Endothelial cell of umbilical vein (primary cell): Measurements from ENCODE around the gene RGS7. TPM values are rescaled to one million over a fixed set of nuclear protein-coding genes. Genes with fewer than 3 reads are reported as not detected.

Source experiments
- BruUV-seq: library from RNA; stranded (reverse); fragments of 400-500 nt; replicated peaks from 2 replicates; lab custom pipeline; 2021; lab: Mats Ljungman, UMichigan
- CTCF ChIA-PET: fragments of 300-600, 350-600 bp; sonication (Branson Sonifier 250); formaldehyde crosslinking; loops from one replicate; lab custom pipeline; 2021; ENCODE audit warnings: antibody characterized with exemption, inconsistent platforms; lab: Charles Lee
- POLR2A ChIA-PET: fragments of 300-600, 350-600 bp; sonication (Branson Sonifier 250); formaldehyde crosslinking; loops from one replicate; lab custom pipeline; 2021; ENCODE audit warnings: antibody characterized with exemption, inconsistent platforms; lab: Charles Lee
- DNase-seq: peaks from one replicate; pipeline ENCODE4 v3.0.0-alpha.2; 2011; ENCODE audit warnings: low read depth, low spot score
- FAIRE-seq: peaks from 2 replicates; lab custom pipeline; 2011; peaks lifted over from hg19 to GRCh38; lab: Jason Lieb, UNC
- H2AFZ ChIP-seq: 2 replicates; pipeline ENCODE4 v1.6.0; 2012; ENCODE audit warnings: low read depth, low read length, control low read depth, inconsistent platforms
- H3K27ac ChIP-seq: 2 replicates; pipeline ENCODE4 v1.5.1; 2011; ENCODE audit warnings: low read depth, mild to moderate bottlenecking, control low read depth, low read length, moderate library complexity; ENCODE audit not compliant: insufficient read depth
- H3K27me3 ChIP-seq, 2 experiments: 2 replicates each; pipeline versions ENCODE4 v1.6.0 to v1.6.1; 2011; ENCODE audit warnings: low read length in 2 of 2, mixed read lengths in 1 of 2; ENCODE audit not compliant: control insufficient read depth in 2 of 2, insufficient read depth in 2 of 2
- H3K36me3 ChIP-seq, 2 experiments: 2 replicates in 1 of 2; 3 replicates in 1 of 2; pipeline ENCODE4 v1.5.1; 2011; ENCODE audit warnings: low read length in 2 of 2, mild to moderate bottlenecking in 1 of 2, moderate library complexity in 1 of 2; ENCODE audit not compliant: control insufficient read depth in 2 of 2, insufficient read depth in 2 of 2; ENCODE audit errors: extremely low read depth in 1 of 2
- H3K4me1 ChIP-seq: 3 replicates; pipeline ENCODE4 v1.5.1; 2011; ENCODE audit warnings: mild to moderate bottlenecking, low read length; ENCODE audit not compliant: control insufficient read depth, insufficient read depth; ENCODE audit errors: extremely low read depth
- H3K4me2 ChIP-seq: 2 replicates; pipeline ENCODE4 v1.6.1; 2011; ENCODE audit warnings: low read length, control low read depth, mixed read lengths; ENCODE audit not compliant: insufficient read depth
- H3K4me3 ChIP-seq, 3 experiments: fragments of 200-600 bp in 1 of 3; sonication (generic), shearing (Covaris generic) in 1 of 3; replicated peaks in 1 of 3; 2 replicates each; pipeline ENCODE4 v1.5.1; 2011 to 2016; ENCODE audit warnings: control low read depth in 3 of 3, low read length in 3 of 3, mild to moderate bottlenecking in 2 of 3, inconsistent platforms in 1 of 3, low read depth in 1 of 3, moderate library complexity in 1 of 3; ENCODE audit not compliant: insufficient read depth in 1 of 3
- H3K79me2 ChIP-seq: 2 replicates; pipeline ENCODE4 v1.6.0; 2012; ENCODE audit warnings: low read length, inconsistent platforms; ENCODE audit not compliant: control insufficient read depth, insufficient read depth
- H3K9ac ChIP-seq: replicated peaks from 2 replicates; pipeline ENCODE3; 2011; ENCODE audit warnings: low read length, control low read depth; ENCODE audit not compliant: insufficient read depth; ENCODE audit errors: extremely low read depth
- H3K9me1 ChIP-seq: replicated peaks from 3 replicates; pipeline ENCODE4 v1.6.0; 2011; ENCODE audit warnings: mild to moderate bottlenecking, low read length; ENCODE audit not compliant: control insufficient read depth, insufficient read depth; ENCODE audit errors: extremely low read depth
- H3K9me3 ChIP-seq: replicated peaks from 2 replicates; pipeline ENCODE4 v1.5.1; 2012; ENCODE audit warnings: low read length, inconsistent platforms; ENCODE audit not compliant: control insufficient read depth, insufficient read depth
- H4K20me1 ChIP-seq: replicated peaks from 2 replicates; pipeline ENCODE3; 2011; ENCODE audit warnings: mild to moderate bottlenecking, low read length; ENCODE audit not compliant: control insufficient read depth, insufficient read depth; ENCODE audit errors: extremely low read depth
- EZH2 ChIP-seq: IDR thresholded peaks from 2 replicates; pipeline ENCODE4 v1.6.1; 2012; ENCODE audit warnings: borderline replicate concordance, low read depth, mild to moderate bottlenecking, moderate library complexity, low read length, inconsistent platforms; ENCODE audit not compliant: severe bottlenecking
- GATA2 ChIP-seq: IDR thresholded peaks from 2 replicates; pipeline ENCODE4 v1.7.0; 2011; ENCODE audit warnings: low read depth, mild to moderate bottlenecking, moderate library complexity, mixed read lengths, low read length; ENCODE audit not compliant: insufficient read length, insufficient read depth
- JUN ChIP-seq: IDR thresholded peaks from 2 replicates; pipeline ENCODE4 v1.6.1; 2011; ENCODE audit warnings: borderline replicate concordance, low read depth; ENCODE audit not compliant: insufficient read length, insufficient read depth
- MYC ChIP-seq: IDR thresholded peaks from one replicate; pipeline ENCODE4 v1.6.1; 2011; ENCODE audit warnings: mild to moderate bottlenecking, low read depth, low read length
- POLR2A ChIP-seq: IDR thresholded peaks from 2 replicates; pipeline ENCODE4 v1.6.1; 2012; ENCODE audit warnings: low read depth, mild to moderate bottlenecking, control low read depth, low read length
- POLR2AphosphoS5 ChIP-seq: IDR thresholded peaks from 2 replicates; pipeline ENCODE4 v1.6.1; 2012; ENCODE audit warnings: low read depth, mild to moderate bottlenecking, control low read depth, low read length, moderate library complexity; ENCODE audit not compliant: insufficient read depth
- dilution Hi-C: fragments of 300-500 bp; cut with MboI; formaldehyde crosslinking; loops from one replicate; pipeline ENCODE4 v1.15.0; 2019; ENCODE audit warnings: low sequenced_read_pairs; ENCODE audit not compliant: extremely low pct_ligation_motif_present
- intact Hi-C: fragments of 100-400 bp; cut with micrococcal nuclease; formaldehyde crosslinking; loops from one replicate; pipeline ENCODE4 v1.10.0; 2022
- polyA plus RNA-seq, 4 experiments: library from polyadenylated mRNA; depleted of rRNA in 3 of 4; stranded (reverse) in 3 of 4; unstranded in 1 of 4; fragments of >200 nt; gene quantifications; 2 replicates each; pipeline versions ENCODE4 v1.2.1 to v1.2.3, GENCODE V29; 2011 to 2012; ENCODE audit warnings: missing spikeins in 1 of 4
- total RNA-seq: library from RNA; stranded (reverse); gene quantifications from 2 replicates; pipeline ENCODE4 v1.2.3, GENCODE V29; 2021
- TF ChIP-seq, protein P1 (sequence below), 2 donors: IDR thresholded peaks; 1 replicate in 1 of 2; 2 replicates in 1 of 2; pipeline ENCODE4 v1.5.1; 2011; ENCODE audit warnings: low read length in 2 of 2, mild to moderate bottlenecking in 2 of 2, moderate library complexity in 2 of 2, control low read depth in 1 of 2, inconsistent platforms in 1 of 2, low read depth in 1 of 2; ENCODE audit not compliant: insufficient read depth in 1 of 2; ENCODE audit errors: extremely low read depth in 1 of 2
- TF ChIP-seq, protein P2 (sequence below): IDR thresholded peaks from 2 replicates; pipeline ENCODE4 v1.6.1; 2011; ENCODE audit not compliant: insufficient read depth, insufficient read length

RGS7 gene
- total and polyA plus RNA-seq, 2 donors (not counting 3 experiments of a cell fraction or from before 2014, with no cell fraction given) = 0.43 to 0.44 TPM

DNA sequence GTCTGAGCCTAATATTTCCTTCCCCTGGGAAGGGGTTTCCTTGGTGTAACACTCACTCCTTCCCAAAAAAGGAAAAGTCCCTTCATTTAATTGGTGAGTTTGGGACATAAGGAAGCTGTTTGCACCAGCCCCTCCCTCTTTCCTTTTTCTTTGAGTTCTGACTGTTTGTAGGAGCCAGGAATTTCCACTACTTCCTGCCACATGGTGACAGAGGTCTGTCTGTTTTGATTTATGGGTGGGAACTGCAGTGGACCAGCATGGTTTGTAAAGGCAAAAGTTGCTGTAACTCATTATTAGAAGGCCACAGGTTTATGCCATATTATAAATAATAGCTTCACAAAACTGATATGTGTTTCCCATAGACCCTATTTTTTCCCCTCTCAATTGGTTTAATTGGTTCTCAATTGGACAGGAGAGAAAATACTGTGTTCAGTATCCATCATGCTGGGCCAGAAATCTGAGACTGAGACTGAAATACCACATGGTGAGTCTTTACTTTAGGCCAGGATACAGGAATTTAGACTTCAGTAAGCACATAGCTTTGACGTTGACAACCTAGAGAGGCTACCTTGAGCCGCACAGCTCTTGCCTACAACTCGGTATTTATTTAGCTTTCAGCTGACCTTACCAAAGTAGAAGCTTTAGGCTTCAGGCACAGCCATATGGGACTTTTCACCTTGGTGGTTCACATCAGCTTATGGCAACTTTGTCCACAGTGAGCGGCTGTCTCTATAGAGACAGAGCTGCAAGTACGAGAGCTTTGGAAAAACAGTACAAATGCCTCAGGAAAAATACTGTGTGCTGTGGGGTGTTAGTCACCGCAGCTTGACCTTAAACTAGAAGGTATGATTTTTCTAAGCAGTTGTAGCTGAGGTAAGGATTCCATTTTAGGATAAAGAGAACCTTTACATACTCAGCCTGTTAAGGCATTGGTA, 40.0 kb upstream of the RGS7 start:
- H3K4me3 ChIP-seq = no peak overlapping the region
- no peaks in the 10 kb centered on the region for H3K79me2 ChIP-seq
- TF ChIP-seq GATA2 (no peak), EZH2 (no peak), JUN (no peak)
- peaks cover 3% of the 10 kb centered on the region for H3K4me1 ChIP-seq
- H3K4me2 ChIP-seq = no peak overlapping the region
- no peaks in the 10 kb centered on the region for H3K9me1 ChIP-seq
- DNase-seq (no peak), FAIRE-seq (no peak)
- no peaks in the 10 kb centered on the region for H4K20me1 ChIP-seq
- no TSS peak for BruUV-seq
- dilution Hi-C loops (no loop called here), intact Hi-C loops (no loop called here)
- no peak overlapping the region for H3K27ac ChIP-seq
- H2AFZ ChIP-seq = no peak overlapping the region
- no peaks in the 10 kb centered on the region for H3K36me3 ChIP-seq
- POLR2A ChIA-PET = no interaction called here
- CTCF ChIA-PET = interaction anchor here (1.0 kb wide), 1 partner anchor 451 kb away, joined by 3 read pairs; no protein-coding TSS in a partner anchor
- H3K9me3 ChIP-seq = no peaks in the 10 kb centered on the region
- H3K27me3 ChIP-seq = no peaks in the 10 kb centered on the region
- no peak overlapping the region for H3K9ac ChIP-seq

DNA sequence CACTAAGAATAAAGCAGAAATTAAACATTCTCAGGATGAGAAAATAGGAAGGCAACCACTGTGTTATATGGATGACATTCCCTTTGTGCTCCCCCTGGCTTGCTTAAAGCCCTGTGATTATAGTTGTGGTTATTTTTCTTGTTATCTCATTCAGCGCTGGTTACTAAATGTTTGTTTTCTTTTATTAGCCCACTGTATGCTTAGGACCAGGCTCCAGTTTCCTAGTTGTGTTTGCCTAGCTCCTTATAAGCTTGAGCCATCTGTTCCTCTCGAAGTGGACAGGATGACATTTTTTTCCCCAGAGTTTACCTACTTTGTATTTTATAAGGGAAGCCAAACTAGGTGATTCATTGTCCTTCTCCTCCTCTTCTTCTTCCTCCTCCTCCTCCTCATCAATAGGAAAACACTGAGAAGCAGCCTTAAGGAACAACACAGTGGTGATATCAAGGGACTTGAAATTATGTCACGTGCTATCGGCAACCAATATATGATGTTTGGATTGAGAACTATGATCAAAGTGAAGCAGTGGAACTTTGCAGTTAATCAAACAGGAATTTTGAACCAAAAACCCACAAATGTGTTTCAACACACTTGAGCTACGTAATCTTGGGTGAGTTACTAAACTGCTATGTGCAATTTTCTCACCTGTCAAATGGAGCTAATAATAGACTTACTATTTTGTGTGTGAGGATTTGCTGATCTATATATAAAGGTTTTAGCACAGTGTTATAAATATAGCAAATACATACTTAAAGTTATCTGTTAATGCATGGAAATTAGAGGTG, 35.1 kb upstream of the RGS7 start:
- intact Hi-C loops = no loop called here

More for the DNA sequence above, 35.1 kb upstream of the RGS7 start:
- Histone ChIP-seq H4K20me1 (no peaks in the 10 kb centered on the region), H3K4me3 (no peak overlapping the region), H3K79me2 (no peaks in the 10 kb centered on the region), H3K27me3 (no peaks in the 10 kb centered on the region), H3K4me2 (no peak overlapping the region), H3K36me3 (no peaks in the 10 kb centered on the region), H3K4me1 (peaks cover 3% of the 10 kb centered on the region), H3K9me3 (no peaks in the 10 kb centered on the region), H3K9me1 (no peaks in the 10 kb centered on the region), H3K27ac (no peak overlapping the region), H3K9ac (no peak overlapping the region), H2AFZ (no peak overlapping the region)
- DNase-seq (no peak), FAIRE-seq (no peak)
- TF ChIP-seq POLR2AphosphoS5 = no peak
- TF ChIP-seq GATA2 = no peak
- TF ChIP-seq, protein P1, sequence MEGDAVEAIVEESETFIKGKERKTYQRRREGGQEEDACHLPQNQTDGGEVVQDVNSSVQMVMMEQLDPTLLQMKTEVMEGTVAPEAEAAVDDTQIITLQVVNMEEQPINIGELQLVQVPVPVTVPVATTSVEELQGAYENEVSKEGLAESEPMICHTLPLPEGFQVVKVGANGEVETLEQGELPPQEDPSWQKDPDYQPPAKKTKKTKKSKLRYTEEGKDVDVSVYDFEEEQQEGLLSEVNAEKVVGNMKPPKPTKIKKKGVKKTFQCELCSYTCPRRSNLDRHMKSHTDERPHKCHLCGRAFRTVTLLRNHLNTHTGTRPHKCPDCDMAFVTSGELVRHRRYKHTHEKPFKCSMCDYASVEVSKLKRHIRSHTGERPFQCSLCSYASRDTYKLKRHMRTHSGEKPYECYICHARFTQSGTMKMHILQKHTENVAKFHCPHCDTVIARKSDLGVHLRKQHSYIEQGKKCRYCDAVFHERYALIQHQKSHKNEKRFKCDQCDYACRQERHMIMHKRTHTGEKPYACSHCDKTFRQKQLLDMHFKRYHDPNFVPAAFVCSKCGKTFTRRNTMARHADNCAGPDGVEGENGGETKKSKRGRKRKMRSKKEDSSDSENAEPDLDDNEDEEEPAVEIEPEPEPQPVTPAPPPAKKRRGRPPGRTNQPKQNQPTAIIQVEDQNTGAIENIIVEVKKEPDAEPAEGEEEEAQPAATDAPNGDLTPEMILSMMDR (IDR thresholded peaks at IDR 0.05; ENCODE audit: extremely low read depth in 1 of 2, insufficient read depth in 1 of 2, low read depth in 1 of 2, low read length in 2 of 2) = no peak
- TF ChIP-seq MYC = no peak
- no peak for TF ChIP-seq EZH2
- TF ChIP-seq, protein P2, sequence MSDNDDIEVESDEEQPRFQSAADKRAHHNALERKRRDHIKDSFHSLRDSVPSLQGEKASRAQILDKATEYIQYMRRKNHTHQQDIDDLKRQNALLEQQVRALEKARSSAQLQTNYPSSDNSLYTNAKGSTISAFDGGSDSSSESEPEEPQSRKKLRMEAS = no peak
- TF ChIP-seq POLR2A = no peak
- ChIA-PET CTCF (interaction anchor here (1.4 kb wide), 1 partner anchor 256 kb away, joined by 3 read pairs; no protein-coding TSS in a partner anchor), POLR2A (no interaction called here)
- BruUV-seq = no TSS peak
- dilution Hi-C loops = no loop called here
